DND-41 (cell line): ENCODE data around the gene SLCO4A1.

Experiments used
- ATAC-seq: fragments of 200-7000 bp; cut with Tn5 transposase; 3 replicates; pipeline ENCODE4 v1.9.1; 2021; ENCODE audit warnings: low read depth; ENCODE audit not compliant: insufficient read depth
- DNase-seq: peaks from one replicate; pipeline ENCODE4 v3.0.0-alpha.2; 2020
- H2AFZ ChIP-seq: 2 replicates; pipeline ENCODE4 v1.6.0; 2012; ENCODE audit warnings: low read depth, low read length
- H3K27ac ChIP-seq: 2 replicates; pipeline ENCODE4 v1.5.1; 2012; ENCODE audit warnings: low read length, inconsistent platforms
- H3K27me3 ChIP-seq: fragments of 200-600 bp; sonication (generic); 2 replicates; pipeline ENCODE4 v1.6.0; 2012; ENCODE audit warnings: low read length, mild to moderate bottlenecking, inconsistent platforms; ENCODE audit not compliant: insufficient read depth, poor library complexity
- H3K36me3 ChIP-seq: 2 replicates; pipeline ENCODE4 v1.5.1; 2012; ENCODE audit warnings: low read length, inconsistent platforms; ENCODE audit not compliant: insufficient read depth
- H3K4me1 ChIP-seq: 2 replicates; pipeline ENCODE4 v1.5.1; 2012; ENCODE audit warnings: mild to moderate bottlenecking, low read length; ENCODE audit not compliant: insufficient read depth
- H3K4me2 ChIP-seq: 2 replicates; pipeline ENCODE4 v1.6.0; 2012; ENCODE audit warnings: mild to moderate bottlenecking, moderate library complexity, low read length, inconsistent platforms; ENCODE audit not compliant: insufficient read depth
- H3K4me3 ChIP-seq, 2 experiments: fragments of 200-600 bp in 1 of 2; shearing (Covaris generic) in 1 of 2; 2 replicates each; pipeline ENCODE4 v1.5.1; 2012 to 2016; ENCODE audit warnings: inconsistent platforms in 2 of 2, low read length in 2 of 2, mild to moderate bottlenecking in 2 of 2, low read depth in 1 of 2, moderate library complexity in 1 of 2
- H3K79me2 ChIP-seq: 2 replicates; pipeline ENCODE4 v1.6.0; 2012; ENCODE audit warnings: low read length, inconsistent platforms; ENCODE audit not compliant: insufficient read depth
- H3K9ac ChIP-seq: 2 replicates; pipeline ENCODE4 v1.6.0; 2012; ENCODE audit warnings: low read depth, mild to moderate bottlenecking, inconsistent platforms, low read length, moderate library complexity
- H3K9me3 ChIP-seq: 2 replicates; pipeline ENCODE4 v1.5.1; 2012; ENCODE audit warnings: low read length, moderate library complexity, mild to moderate bottlenecking, inconsistent platforms; ENCODE audit not compliant: insufficient read depth, severe bottlenecking
- H4K20me1 ChIP-seq: 2 replicates; pipeline ENCODE4 v1.6.0; 2012; ENCODE audit warnings: low read length; ENCODE audit not compliant: insufficient read depth
- EZH2 ChIP-seq: IDR thresholded peaks from 3 replicates; pipeline ENCODE4 v1.6.1; 2012; ENCODE audit warnings: borderline replicate concordance, low read depth, mild to moderate bottlenecking, moderate library complexity, low read length, inconsistent platforms; ENCODE audit not compliant: severe bottlenecking
- TF ChIP-seq, protein P1 (sequence below): IDR thresholded peaks from 2 replicates; pipeline ENCODE4 v1.5.1; 2012; ENCODE audit warnings: borderline replicate concordance, low read length, moderate library complexity, mild to moderate bottlenecking; ENCODE audit not compliant: poor library complexity, severe bottlenecking; ENCODE audit errors: extremely low read depth

Gene SLCO4A1

DNA sequence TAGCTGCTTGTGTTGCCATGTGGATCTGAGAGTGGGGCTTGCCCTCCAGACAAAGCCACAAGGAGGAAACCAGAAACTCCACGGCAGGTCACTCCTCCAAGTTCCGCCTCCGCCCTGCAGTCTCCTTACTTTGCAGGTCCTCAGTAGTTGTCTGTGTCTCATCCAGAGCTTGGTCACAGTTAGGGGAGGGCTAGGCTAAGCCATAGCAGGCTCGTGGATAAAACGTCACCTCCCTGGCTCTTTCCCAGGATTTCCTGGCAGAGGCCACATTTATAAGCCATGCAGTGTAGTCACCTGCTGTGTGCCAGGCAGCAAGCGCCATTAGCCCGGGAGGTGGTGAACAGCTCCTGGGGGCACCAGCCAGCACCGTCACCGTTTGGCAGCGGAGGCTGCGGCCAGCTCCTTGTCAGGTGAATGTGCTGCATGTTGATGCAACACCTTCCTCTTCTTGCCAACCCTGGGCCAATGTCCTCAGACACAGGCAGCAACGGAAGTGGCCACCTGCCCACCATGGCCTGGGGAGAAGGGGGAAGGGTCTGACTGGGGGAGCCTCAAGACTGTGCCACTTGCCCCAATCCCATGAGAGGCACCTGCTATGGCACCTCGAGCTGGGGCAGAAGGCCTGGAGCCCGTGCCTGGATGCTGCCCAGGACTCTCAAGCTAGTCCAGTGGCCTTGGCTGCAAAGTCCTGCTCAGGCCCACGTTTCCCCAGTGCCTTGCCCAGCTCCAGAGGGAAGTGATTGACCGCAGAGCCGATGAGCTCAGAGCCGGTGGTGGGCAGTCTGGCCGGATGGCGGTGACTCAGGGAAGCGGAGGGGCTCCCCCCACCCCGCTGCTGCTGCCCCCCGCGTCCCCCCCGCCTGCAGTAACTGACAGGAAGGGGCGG lies 39.0 kb upstream of the SLCO4A1 start:
- no peak overlapping the region for H3K4me3 ChIP-seq
- peaks cover 10% of the 10 kb centered on the region for H4K20me1 ChIP-seq
- H3K27me3 ChIP-seq, result peaks cover 28% of the 10 kb centered on the region
- no peak overlapping the region for H2AFZ ChIP-seq
- H3K4me1 ChIP-seq, result no peaks in the 10 kb centered on the region
- ATAC-seq (peak; percentile 19; the same call in 1 of the 3 replicates), DNase-seq (no peak)
- H3K36me3 ChIP-seq, result no peaks in the 10 kb centered on the region
- no peaks in the 10 kb centered on the region for H3K79me2 ChIP-seq
- H3K27ac ChIP-seq, result no peak overlapping the region
- no peak overlapping the region for H3K9ac ChIP-seq
- H3K9me3 ChIP-seq, result no peaks in the 10 kb centered on the region
- peak; percentile 28 for TF ChIP-seq EZH2
- TF ChIP-seq, protein P1, sequence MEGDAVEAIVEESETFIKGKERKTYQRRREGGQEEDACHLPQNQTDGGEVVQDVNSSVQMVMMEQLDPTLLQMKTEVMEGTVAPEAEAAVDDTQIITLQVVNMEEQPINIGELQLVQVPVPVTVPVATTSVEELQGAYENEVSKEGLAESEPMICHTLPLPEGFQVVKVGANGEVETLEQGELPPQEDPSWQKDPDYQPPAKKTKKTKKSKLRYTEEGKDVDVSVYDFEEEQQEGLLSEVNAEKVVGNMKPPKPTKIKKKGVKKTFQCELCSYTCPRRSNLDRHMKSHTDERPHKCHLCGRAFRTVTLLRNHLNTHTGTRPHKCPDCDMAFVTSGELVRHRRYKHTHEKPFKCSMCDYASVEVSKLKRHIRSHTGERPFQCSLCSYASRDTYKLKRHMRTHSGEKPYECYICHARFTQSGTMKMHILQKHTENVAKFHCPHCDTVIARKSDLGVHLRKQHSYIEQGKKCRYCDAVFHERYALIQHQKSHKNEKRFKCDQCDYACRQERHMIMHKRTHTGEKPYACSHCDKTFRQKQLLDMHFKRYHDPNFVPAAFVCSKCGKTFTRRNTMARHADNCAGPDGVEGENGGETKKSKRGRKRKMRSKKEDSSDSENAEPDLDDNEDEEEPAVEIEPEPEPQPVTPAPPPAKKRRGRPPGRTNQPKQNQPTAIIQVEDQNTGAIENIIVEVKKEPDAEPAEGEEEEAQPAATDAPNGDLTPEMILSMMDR, result no peak
- no peak overlapping the region for H3K4me2 ChIP-seq

DNA sequence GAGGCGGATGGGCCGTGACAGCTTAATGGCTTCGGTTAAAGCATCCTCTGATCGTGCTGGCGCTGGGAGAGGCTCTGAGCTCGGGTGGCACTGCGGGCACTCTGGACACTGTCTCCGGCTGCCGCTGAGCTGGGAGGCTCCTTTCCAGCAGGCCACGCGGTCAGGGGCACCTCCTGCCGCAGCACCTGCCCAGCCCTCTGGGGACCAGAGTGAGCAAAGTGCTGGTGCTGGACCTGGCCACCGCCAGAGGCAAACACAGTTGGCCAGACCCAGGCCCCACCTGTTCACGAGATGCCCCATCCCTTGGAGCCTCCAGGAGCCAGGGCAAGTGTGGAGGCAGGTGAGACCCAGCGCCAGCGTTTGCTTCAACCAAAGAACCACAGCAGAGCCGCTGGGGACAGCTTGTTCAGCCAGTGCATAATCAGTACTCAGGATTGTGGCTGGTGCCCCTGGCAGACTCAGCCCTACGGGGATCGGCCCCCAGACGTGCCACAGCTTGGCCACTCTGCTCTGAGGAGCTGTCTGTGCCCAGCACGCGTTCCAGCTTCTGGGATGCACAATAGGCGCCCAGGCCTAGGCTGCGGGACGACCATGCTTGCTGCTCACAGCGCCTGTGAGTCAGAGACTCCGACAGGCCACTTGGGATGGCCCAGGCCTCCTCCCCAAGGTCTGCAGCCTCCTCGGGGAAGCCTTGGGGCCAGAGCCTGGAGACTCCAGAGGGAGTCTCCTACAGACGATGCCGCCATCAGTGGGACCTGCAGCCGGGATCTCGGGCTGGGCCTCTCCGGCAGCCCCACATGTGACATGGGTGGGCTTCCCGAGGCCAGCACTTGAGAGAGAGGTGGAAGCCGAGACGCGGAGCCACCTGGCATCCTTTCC lies 38.2 kb upstream of the SLCO4A1 start:
- ATAC-seq, result no peak
- peaks cover 28% of the 10 kb centered on the region for H3K27me3 ChIP-seq

DNA sequence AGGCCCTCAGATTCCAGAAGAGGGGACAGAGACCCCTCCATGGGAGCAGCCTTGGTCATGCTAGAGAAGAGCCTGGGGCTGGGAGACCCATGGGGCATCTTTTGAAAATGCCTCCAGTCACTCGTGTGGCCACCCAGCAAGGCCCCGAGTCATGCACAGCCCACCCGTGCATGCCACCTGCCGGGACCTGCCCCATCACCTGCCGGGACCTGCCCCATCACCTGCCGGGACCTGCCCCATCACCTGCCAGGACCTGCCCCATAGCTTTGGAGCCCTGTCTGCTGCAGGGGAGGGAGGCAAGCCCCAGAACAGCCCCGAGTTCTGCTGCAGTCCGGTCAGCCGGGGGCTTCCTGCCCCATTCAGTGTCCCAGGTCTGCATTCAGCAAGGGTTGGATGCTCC lies 37.5 kb upstream of the SLCO4A1 start:
- Histone ChIP-seq H3K27ac (no peak overlapping the region), H2AFZ (no peak overlapping the region), H4K20me1 (peaks cover 10% of the 10 kb centered on the region), H3K79me2 (no peaks in the 10 kb centered on the region), H3K9ac (no peak overlapping the region), H3K36me3 (no peaks in the 10 kb centered on the region), H3K4me3 (no peak overlapping the region), H3K4me1 (no peaks in the 10 kb centered on the region), H3K27me3 (peaks cover 28% of the 10 kb centered on the region), H3K9me3 (no peaks in the 10 kb centered on the region), H3K4me2 (no peak overlapping the region)
- no peak for TF ChIP-seq EZH2
- TF ChIP-seq, protein P1, result no peak
- no peak for ATAC-seq
- no peak for DNase-seq

More for the DNA sequence above, 38.2 kb upstream of the SLCO4A1 start:
- Histone ChIP-seq H3K79me2 (no peaks in the 10 kb centered on the region), H3K4me1 (no peaks in the 10 kb centered on the region), H2AFZ (no peak overlapping the region), H3K27ac (no peak overlapping the region), H3K36me3 (no peaks in the 10 kb centered on the region), H4K20me1 (peaks cover 10% of the 10 kb centered on the region), H3K4me3 (no peak overlapping the region), H3K9ac (no peak overlapping the region), H3K9me3 (no peaks in the 10 kb centered on the region), H3K4me2 (no peak overlapping the region)
- DNase-seq, result no peak
- TF ChIP-seq EZH2, result no peak
- TF ChIP-seq, protein P1, result no peak
